HG03108 (cell line): Measurements from ENCODE around the gene CCDC148.

Experiments
- ATAC-seq: cut with Tn5 transposase; IDR thresholded peaks from one replicate; pipeline ENCODE4 v1.9.1; 2021; ENCODE audit warnings: moderate library complexity; ENCODE audit not compliant: unreplicated experiment

Gene CCDC148

DNA sequence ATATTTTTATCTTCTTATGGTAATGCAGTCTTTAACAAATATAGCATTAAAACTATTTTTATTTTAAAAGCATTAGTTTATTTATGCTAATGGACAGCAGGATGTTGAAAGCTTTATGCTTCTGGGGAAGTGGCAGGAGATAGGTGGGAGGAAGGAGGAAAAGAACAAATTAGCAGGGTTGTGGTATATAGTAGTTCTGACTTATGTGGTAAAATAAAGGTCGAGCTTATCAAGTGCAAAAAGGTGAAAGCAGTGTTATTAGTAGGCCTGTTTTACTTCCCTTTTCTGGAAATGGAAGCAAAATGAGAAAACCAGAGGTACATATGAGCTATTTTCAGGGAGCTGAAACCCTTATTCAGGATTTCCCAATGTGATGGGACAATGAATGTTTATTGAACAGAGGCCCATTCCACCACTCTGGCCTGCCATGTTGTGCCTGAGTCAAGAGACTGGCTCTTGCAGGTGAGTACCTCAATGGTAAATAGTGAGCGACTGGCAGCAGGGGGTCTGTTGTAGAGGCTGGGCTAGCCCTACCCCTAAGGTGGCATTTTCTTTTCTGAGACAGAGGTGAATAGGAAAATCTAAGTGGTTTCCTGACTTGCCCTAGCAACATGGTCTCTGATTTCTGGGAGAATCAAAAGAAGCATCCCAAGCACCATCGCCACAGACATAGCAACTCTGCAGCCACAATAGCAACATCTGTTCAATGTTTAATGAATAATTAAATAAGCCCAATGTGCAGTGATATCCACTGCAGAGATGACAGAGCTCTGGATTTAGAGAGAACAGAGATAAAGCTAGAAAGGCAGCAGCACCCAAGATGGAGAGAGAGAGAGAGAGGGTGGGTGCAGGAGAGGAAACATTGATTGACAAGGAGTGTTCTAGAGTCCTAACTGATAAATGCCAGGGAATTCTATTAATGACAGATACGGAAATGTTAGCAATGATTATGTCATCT lies 235.2 kb downstream of the CCDC148 start:
- ATAC-seq, result no peak

DNA sequence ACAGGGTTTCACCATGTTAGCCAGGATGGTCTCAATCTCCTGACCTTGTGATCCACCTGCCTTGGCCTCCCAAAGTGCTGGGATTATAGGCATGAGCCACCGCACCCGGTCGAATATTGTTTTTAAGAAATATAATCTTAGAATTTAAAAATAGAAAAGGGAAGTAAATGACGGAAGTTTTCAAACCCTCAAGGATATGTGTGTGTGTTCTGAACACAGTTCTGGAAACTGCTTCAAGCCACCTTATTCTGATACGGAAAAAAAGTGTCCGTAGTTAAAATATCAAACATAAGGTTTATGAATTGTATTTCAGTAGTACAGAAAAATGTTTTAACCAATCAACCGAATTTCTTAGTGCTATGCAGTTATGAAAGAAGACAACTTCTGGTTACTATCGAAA lies 239.0 kb downstream of the CCDC148 start:
- ATAC-seq, result no peak

DNA sequence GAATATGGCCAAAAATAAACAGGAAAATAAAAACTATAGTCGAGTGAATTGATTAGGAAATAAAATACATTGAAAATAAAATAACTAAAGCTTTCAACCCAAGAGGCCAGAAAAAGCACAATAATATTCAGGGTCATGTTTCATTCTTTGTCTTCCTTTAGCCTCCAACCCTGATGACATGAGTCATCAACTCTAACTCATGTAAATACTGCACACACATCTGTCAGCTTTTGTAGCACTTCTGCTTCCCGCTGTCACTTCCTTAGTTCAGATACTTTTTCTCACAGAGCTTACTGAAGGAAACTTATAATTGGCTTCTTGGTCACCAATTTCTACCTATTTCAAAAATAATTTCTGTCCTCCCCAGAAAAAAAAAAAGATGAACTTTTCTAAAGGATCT lies 242.1 kb downstream of the CCDC148 start:
- no peak for ATAC-seq

DNA sequence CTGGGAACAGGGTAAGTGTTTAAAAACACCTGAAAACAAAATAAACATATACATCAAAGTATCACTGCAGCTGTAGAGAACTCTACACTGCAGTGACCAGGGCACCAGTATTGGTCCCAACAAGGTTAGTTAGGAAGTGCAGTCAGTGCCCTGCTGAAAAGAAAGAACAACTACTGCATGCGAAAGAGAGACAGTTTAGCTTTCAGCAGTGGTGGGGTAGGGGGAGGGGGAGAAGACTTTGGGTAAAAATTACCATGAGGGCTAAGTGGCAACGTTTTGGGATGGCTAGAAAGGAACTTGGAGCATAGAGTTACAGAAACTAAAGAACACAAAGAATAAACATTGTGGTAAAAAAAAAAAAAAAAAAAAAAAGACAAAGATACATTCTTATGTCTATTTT lies 242.8 kb downstream of the CCDC148 start:
- no peak for ATAC-seq

DNA sequence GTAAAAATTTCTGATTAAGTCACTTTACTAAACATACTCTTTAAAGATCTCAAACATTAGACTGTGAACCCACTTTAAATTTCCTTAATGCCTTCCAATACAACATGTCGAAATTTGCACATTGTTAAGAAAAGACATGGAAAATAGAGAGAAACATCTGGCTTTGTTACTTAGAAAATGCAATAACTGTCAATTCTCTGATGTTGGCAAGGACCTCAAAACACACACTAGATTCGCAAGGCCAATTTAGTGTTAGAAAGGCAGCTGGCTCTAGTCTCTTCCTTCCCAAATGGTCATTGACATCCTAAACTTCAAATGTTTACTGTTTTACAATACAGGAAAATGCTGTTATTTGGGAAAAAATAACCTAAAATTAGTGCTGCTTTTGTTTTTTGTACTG lies 244.3 kb downstream of the CCDC148 start:
- no peak for ATAC-seq

DNA sequence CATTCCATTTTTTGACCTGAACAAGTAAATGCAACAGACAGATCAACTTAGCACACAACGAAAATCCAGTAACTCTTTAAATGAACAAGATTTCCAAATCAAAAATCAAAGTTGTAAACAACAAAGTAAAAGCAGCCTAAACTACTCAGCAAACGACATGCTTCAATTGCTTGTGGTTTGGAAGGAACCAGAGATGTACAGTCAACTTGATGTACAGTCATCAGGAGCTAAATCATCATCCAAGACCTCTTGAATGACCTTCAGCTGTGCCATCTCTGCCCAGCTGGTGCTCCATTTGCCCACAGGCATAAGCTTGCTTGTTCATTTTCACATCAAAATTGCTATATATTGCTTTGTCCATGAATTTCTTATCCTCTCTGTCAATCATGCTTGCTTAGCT lies 245.1 kb downstream of the CCDC148 start:
- no peak for ATAC-seq

DNA sequence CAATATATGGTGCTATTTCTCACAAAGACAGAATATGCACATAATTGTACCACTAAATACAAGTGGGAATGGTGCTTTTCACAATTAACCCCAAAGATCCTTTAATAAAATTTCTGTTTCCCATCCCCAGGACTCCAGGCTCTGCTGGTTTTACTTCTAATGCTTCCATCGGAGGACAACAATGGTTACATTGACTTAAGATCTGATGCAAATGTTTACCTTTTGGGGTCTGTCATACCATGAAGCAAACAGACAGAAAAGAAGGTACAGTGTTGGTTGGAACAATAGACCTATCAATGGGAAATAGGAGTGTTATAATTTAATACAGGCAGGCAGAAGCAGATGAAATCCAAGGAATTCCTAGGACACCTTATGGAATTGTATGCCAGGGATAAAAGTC lies 249.2 kb downstream of the CCDC148 start:
- ATAC-seq, result no peak

DNA sequence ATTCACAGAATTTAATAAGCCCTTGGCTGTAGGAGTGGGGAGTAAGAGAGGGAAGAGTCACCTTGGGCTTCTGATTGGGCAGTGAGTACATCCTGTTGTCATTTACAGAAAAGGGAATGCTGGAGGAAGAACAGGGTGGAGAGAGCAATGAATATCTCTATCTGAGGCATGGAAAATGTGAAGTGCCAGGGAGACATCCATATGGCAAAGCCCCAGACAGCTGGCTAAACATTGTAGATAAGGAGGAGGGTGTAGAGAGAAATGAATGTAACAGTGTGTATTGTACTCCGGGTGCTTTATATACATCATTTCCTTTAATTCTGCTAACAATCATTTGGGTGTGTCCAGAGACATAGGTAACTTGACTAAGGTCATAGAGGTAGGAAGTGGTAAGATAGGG lies 251.3 kb downstream of the CCDC148 start:
- ATAC-seq, result no peak

DNA sequence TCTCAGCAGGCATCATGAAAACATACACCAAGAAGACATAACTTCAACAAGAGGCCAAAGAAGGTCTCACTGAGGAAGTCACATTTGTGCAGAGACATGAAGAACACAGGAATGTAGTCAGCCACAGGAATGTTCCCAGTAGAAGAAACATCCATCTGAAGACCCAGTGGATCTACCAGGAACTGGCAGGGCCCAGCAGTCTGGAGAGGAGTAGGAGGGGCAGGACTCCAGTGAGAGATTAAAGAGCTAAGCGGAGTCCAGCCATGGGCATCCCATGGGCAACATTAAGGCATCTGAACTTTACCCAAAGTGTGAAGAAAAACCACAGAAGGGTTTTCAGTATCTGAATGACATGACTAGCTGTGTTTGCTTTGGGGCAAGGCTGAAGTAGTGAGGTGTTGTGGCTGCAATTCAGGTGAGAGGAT lies 251.8 kb downstream of the CCDC148 start:
- no peak for ATAC-seq

DNA sequence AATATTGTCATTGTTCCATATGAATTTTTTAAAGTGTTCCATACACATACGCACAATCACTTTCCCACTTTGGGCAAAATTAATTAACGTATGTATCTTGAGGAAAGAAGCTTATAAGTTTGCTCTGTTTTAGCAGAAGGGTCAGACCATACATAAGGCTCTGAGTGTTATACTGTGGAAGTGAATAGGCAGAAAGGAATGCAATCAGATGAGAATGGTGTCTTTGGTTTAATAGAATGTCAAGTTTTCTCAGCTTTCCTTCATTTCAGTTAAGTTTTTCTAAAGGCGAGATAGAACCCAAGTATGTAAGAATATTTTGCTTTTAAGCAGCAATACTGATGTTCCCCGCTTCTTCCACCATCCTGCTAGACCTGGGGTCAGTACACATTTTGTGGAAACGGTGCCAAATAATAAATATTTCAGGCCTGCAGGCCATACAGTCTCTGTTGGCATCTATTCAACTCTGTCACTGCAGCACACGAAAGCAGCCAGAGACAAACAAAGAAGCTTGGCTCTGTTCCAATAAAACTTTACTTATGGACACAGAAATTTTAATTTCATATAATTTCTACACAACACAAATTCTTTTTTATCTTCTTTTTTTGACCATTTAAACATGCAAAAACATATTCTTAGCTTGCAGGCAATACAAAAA lies 254.3 kb downstream of the CCDC148 start:
- ATAC-seq, result no peak

DNA sequence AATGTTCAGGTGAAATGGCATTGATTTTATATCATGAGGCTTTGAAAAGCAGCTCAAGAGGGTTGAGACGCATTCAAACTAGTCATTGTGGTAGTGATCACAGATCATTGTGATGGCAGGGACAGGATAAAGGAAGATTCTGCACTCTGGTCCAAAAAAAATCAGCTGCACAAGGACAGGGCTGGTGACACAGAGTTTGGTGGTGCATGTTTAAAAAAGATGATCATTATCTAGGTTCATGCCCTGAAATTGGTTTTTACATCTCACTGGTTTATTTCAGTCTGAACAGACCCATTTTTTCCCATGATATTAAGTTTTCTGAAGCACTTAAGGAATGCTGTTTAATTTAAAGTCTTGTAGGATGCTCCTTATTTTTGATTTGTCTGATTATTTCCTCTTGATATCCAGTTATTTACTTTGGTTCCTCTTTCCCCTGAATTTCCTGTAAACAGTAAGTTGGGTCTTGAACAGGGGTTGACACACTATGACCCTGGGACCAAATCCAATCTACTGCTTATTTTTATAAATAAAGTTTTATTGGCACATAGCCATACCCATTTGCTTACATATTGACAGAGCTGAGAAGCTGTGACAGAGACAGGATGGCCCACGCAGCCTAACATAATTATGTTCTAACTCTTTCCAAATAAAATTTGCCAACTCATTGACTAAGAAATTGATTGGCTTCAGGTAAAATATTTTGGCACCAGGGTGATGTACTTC lies 256.5 kb downstream of the CCDC148 start:
- no peak for ATAC-seq

DNA sequence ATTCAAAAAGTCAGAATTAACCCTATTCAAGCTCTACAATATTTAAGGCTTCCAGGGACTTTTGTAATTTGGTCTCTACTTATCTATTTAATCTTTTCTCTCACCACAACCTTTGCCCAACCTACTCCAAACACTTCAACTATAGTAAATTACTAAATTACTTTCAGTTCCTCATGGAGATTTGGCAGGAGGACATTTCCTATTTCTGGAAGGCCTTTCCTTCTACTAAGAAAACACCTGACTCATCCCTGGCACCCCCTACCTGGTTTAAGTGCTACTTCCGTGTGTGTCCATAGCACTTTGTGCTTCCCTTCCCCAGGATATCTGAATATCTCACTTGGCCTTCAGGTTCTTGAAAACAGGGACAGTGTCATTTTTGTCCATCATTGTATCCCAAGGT lies 258.6 kb downstream of the CCDC148 start:
- ATAC-seq, result no peak

DNA sequence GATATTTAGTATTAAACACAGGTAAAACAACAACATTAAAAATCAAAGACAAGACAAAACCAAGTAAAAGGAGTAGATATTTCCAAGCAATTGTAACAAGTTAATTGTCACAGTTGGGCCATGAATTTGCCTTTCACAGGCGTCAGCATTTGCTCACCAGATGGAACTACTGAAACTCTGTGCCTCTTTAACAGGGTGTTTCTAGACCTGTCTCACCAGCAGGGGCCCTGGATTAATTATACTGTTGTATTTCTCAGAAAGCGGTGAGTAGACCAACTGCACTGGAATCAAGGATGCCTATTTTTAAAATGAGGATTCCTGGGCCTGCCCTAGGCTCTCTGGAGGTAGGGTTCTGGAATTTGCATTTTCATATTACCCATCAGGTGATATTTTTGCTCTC lies 262.3 kb downstream of the CCDC148 start:
- no peak for ATAC-seq

DNA sequence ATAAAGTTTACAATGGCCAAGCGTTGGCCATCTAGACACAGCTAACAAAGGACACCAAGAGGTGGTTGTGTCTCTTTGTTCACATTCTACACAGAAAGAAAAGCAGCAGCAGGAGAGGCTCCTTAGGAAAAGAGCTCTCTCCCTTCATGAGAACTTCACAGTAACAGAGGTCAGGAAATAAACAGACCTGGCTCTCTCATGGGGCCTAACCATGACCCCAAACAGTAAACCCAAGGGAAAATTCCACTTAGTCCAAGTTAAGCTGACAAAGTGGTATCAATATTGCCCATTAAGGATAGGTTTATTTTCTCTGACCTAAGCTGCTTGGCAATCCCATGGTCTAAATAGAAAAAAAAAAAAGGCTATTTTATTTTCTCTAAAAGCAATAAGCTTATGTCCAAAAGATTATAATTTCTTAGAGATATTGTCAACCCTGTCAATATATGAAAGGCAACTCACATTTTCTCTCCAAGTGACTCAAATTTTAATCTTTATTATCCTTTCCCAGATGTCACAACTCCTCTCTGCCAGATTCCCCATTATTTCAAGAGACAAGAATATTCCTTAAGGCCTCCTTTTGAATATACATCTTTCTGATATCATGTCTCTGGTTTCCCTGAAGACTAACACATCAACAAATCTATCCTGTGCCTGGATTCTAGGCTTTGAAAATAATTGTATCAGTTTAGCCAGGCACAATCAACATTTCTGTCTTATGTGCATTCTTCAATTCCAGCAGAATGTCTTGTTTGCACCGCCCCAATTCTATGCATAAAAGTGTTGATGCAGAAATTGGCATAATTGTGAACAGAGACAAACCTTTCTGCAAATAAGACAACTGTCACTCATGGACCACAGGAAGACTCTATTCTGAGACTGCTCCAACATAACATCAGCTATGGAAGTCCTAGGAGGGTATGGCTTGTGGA lies 263.8 kb downstream of the CCDC148 start:
- ATAC-seq, result no peak

DNA sequence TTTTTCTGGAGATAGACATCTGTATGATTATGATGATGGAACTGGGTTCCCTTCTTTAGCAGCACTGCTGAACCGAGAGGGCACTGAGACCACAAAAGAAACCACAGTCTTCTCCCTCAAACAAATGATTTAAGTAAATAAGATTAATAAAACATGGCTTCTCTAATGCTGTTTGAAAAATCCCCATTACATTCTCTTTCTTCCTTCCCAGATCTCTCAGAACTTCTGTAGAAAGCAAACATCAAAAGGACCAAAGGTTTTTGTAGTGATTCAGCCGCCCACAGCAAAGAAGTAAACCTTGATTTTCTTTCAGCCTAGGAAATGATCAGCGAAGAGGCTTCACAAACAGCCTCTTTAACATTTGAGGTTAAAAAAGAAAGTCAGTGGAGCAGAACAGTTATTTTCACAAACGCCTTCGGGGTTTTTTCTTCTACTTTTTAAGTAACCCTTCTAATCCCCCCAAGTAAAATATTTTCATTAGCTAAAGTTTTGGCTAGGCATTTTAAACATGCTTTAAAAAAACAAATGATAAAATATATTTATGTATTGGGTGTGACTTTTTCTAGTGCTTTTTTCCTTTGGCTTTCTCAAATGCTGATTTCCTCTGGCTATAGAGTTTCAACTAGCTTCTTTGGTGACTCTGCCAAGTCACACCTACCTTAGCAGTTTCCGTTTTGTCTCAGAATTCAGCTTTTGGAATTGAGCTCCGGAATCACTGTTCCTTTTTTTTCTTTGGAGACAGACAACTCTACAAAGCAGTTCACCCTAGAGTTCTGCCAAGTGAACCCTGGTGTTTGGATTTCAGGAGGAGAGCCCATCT lies 265.3 kb downstream of the CCDC148 start:
- peak; percentile 69 for ATAC-seq

DNA sequence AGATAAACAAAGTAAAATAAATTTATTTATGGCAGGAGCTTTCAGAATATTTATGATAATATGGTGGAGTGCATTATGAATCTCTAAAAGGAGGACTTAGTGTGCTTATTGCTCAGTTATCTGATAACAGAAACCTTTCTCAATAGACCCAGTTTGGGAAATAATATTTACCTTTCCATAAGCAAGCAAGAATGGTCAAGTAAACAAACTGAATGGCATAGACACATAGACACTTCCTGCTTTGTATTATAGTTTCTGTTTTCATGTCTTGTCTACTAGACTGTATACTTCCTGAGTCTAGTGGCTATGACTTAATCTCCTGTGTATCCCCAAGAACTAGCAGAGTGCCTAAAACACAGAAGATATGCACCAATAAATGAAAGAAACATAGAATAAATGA lies 267.0 kb downstream of the CCDC148 start:
- ATAC-seq, result peak; percentile 71

DNA sequence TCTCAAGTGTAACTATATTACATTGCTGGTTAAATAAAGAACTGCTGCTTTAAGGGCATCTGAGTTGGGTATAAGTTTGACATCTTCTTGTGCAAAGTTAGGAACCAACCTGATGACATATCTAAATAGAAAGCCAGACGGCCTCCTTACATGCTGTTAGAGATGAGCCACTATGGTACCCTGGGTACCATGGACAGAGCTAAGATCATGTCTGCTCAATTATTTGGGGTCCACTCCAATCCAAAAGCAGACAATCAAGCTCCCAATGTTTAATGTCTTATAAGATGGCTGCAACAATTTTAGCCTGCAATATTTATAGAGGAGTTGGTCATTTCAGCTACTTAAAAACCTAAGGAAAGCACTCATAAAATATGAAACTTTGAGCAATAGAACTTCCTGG lies 268.6 kb downstream of the CCDC148 start:
- no peak for ATAC-seq

DNA sequence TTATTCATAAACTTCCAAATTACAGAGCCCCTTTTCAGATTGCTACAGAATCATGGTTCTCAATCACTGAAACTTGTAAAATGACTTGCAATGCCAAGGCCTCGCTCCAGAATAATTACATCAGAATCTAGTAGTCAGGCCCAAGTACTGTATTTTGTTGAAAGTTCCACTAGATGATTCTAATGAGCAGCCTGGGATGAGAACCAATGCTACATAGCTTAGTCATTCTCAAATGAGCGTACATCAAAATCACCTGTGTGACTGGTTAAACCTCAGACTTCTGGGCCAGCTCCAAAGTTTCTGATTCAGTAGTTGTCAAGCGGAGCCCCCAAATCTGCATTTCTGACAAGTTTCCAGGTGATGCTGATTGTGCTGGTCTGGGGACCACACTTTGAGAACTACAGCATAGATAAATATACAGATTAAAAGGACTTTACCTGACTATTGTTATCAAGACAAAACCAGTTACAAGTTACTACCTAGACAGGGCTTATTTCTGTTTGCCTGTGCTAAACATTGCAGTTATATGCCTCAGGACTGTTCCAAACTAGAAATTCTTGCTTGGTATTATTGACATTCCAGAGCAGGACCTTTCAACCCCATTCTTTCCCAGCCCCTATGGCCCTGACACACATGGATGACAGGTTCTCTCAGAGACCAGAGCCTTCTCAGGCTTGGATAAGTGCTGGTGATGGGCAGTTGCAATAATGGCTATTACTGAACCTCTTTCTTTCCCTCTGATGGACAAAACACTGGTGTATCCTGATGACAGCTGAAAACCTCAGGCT lies 271.8 kb downstream of the CCDC148 start:
- no peak for ATAC-seq

DNA sequence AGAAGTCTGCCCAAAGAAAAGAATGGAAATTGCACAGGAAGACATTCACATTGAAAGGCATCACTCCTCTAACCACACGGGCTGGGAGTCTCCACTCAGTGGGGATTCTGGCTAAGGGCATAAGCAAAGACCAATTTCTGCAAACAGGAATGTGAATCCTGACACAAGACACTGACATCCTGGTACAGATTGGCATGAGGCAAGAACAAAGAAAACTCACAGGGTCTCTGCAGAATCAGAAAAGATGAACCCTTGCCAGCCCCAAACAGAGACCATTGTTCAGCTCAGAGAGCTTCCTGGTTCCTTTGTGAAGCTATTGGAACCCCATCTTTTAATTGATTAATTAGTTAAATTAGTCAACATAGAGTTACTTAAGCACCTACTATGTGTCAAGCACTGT lies 272.6 kb downstream of the CCDC148 start:
- ATAC-seq, result no peak
